Activated T-helper 1 cell treated with anti-CD3 and anti-CD28 coated beads, Interleukin-2, amount 50 U/mL, for 16 hours (primary cell): Measurements from ENCODE around the gene PACSIN2.
"Not testable (repeated sequence)": the region's sequence is repeated elsewhere in the genome, so short reads cannot be mapped to it uniquely, and the experiment has no call there.

Source experiments
- DNase-seq, 2 donors: peaks; one replicate each; pipeline ENCODE4 v3.0.0-alpha.2; 2020; ENCODE audit warnings: low read depth in 1 of 2, low spot score in 1 of 2

The PACSIN2 gene

DNA sequence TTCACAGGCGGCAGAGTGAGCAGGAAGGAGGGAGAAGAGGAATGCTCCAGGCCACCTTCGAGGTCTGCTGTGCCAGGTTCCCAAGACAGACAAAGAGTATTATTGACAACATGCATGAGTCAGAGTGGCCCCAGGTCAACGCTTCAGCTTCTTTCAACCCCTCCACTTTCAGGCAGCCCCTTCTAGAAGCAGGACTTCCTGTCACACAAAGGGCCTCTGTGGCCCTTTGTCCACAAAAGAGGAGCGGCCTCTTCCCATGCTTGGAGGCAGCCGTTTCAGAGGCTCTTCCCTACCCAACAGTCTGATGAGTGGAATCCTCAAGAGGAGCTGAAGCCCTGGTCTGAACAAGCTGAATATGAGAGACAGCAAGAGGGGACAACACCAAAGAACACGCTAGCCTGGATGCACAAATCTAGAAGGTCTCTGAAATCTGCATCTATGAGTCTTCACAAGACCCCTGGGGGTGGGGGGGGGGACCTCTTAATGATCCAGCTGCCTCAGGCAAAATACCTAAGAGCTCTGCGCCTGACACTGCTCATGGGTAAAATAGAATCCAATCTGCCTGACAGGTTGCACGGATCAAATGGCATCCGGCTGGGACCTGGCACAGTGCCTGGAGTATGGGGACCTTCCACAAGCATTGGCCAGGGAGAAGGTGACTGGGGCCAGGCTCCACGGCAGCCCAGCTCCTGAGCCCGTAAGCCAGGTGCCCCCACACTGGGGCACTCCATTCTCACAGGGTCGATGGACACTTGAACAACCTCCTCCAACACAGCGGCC is 67.5 kb downstream of the PACSIN2 start:
- DNase-seq = no peak

DNA sequence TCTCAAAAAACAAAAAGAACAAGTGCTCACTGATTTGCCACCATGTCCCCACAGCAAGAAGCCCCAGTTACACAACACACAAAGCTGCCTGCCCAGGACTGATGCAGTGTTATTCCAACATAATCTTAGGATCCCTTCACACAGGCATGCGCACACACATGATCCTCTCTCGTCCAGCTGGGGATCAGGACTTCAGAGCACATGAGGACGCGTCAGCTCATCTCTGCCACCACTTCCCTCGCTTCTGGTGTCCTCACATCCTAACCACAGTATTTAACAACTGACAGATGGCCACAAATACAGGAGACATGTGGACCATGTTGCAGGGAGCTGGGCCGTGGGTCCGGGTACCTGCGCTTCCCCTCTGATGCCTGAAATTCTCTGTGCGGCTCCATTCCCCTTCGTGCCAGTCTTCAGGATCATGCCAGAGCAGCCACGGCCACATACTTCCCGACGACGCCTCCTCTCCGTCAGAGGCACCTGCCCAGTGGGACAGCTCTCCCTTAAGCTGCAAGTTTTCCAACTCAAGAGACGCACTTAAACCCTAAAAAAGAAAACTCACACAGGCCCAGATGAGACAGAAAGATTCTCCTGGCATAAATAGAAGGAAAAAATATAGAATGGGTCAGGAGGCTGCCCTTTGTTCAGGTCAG is 68.3 kb downstream of the PACSIN2 start:
- DNase-seq = no peak

DNA sequence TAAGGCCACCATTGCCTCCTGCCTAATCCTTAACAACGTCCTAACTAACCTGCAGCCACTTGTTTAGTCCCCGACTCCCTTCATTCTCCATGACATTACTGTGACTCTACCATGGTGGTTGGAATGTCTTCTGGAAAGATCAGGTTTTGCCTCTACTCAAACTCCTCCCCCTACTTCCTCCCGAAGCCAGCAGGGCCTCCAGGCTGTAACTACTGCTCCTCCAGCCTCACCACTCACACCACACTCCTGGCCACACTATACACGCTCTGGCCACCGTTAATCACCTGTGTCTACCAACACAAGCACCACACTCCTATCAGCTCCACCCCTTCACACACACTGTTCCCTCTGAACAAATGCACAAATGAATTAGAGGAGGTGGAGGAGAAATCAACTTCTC is 69.2 kb downstream of the PACSIN2 start:
- DNase-seq = no peak

DNA sequence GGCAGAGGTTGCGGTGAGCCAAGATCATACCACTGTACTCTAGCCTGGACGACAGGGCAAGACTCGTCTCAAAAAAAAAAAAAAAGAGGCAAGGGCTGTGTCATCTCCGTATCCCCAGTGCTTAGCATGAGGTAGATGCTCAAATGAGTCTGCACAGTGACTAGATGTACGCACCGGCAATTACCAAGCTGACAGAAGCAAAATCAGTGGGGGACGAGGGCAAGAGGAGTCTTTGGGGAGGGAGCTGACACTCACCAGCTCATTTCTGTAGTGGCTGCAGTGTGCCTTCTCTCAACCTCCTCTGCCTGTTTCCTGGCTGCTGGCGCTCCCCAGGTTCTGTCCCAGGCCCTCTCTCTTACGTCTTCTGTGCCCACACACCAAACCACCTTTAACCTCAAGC is 69.9 kb downstream of the PACSIN2 start:
- no peak for DNase-seq

DNA sequence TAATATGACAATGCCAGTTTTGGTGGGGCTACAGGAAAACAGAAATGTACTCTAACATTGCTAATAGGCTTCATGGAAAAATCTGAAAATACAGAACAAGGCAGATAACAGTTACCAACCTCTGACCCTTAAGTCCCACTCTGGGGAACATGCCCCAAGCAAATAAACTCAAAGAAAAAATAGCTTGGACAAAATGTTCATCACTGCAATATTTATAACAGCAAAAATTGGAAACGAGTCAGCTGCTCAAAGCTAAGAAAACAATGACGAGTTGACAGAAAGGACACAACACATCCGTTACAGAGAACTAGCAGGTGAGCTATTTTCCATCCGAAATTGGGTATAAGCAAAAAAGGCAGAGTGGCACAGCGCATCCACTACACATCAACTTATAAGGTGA is 70.5 kb downstream of the PACSIN2 start:
- DNase-seq = no peak

DNA sequence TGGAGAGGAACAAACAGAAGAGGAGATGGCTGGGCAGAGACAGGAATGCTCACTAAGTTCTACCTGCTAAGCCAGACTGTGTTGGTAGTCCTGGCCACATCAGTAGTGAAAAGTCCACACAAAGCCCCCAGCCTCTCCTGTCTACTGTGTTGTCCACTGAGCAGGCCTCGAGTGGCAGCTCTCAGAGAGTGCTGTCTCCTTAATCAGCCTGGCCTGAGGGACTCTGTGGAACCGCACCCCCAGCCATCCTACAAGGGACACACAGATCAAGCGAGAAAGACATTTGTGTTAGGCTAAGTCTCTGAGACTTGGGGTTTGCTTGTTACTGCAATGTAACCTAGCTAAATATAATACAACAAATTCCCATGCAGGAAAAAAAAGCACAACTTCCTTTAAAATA is 71.0 kb downstream of the PACSIN2 start:
- DNase-seq = no peak

DNA sequence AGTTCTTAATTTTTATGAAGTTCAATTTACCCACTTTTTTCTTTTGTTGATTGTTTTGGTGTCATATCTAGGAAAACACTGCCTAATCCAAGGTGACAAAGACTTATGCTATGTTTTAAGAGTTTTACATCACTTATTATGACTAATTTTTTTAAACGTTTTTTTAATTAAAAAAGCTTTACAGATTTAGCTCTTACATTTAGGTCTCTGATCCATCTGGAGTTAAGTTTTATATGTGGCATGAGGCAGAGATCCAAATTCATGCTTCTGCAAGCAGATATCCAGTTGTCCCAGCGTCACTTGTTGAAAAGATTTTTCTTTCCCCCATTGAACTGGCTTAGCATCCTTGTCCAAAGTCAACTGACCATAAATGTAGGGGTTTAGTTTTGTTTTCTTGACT is 72.6 kb downstream of the PACSIN2 start:
- no peak for DNase-seq

DNA sequence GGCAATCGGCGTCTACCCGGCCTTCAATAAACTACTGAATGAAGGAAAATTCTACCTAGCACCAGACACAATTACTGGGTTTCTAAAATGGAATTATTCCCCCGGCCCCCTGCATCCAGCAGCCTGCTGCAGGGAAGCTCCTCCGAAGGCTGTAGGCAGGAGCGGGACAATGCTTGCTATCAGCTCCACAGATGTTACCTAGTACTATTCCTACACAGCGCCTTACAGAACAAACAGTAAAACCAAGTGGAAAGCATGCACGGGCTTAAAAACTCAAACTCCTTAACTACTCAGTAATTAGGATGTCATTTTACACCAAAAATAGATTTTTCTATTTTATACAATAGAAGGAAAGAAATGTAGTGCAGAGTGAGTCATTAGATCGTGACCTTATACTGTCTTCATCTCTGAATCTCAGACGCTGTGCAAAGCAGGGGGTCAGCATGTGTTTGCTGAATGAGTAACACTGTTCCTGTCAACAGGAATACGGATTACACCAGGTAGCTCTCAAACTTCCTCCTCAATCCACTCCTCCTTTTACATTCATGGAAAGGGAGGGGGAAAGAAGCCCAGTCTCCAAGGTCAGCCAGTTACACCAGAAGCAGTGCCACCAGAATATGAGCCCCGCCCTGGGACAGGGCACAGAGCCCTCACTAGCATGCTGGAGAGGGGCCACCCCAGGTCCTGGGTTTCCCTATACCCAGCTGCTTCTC is 74.9 kb downstream of the PACSIN2 start:
- no peak for DNase-seq

DNA sequence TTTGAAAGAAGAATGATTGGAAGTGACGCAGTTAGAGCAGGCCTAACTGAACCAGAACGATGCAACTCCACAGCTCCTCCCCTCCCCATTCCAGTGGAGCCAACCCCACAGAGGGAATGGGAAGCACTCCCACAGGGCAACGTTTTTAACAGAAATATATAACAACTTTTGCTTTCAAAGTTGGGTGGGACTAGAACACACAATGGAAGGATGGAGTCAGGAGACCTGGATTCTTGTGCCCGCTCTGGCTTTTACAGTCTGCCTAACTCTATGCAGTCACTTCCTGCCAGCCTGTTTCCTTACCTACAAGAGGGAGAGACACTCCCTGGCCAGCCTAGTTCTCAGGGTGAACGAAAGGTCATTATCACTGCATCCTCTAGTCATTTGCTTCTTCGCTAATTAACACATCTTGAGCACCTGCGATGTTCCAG is 75.5 kb downstream of the PACSIN2 start:
- no peak for DNase-seq

DNA sequence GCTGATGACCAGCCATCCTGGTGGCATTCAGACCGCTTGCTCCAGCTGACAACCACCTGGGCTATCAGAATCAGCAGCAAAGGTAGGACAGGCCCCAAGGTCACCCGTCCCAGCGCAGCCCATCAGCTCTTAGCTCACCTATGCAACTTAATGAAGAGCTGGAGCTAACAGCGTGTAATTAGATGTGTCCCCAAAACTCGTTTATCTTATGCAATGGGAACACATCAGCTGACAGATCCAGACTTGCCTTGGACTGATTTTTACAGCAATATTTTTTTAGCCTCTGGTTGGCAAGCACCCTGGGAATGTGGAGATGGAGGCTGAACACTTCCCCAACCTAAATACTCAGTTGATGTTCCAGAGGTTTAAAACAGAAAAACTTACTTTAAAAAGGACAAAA is 76.0 kb downstream of the PACSIN2 start:
- no peak for DNase-seq

DNA sequence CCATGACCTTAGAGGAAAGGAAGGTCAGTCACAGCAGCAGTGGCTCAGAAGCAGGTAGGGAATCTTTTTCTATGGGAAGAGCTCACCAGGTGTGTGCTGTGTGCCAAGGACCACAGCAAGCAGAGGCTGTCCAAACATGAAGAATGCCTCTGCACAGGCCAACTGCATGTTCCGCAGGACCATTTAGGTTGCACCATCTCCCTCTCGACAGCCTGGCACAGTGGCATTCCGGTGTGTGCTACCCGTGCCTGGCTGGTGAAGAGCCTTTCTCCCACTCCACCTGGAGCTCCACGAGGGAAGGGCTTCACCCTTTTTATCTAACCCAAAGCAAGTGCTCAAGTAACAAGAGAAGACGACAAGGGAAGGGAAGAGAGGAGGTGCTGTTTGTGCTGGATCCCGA is 76.5 kb downstream of the PACSIN2 start:
- no peak for DNase-seq

DNA sequence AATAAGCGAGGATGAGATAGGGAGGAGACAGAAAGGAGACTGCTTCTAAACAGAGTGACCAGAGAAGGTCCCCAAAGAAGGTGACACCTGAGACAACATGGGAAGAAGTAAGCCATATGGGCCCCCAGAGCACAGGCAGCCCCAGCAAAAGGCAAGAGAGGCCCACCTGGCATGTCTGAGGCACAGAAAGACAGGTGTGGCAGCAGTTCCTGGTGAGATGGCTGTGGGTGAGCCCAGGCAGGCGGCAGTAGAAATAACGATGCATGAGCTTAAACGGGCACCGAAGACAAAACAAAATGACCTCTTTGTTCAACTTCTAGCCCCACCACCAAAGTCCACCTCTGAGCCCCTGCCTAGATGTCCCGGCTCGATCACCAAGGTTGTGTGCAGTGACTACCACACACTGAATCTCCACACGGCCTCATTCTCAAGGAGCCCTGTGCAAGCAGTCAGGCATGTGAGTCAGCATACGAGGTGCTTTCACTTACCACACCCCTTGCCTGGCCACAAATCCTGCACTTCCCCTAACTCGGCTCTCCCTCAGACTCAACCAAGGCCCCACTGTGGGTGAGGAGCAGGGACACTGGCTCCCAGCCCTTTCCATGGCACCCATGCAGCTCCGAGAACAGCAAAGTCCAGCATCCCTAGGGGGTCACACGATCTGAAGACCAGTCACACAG is 77.6 kb downstream of the PACSIN2 start:
- no peak for DNase-seq

DNA sequence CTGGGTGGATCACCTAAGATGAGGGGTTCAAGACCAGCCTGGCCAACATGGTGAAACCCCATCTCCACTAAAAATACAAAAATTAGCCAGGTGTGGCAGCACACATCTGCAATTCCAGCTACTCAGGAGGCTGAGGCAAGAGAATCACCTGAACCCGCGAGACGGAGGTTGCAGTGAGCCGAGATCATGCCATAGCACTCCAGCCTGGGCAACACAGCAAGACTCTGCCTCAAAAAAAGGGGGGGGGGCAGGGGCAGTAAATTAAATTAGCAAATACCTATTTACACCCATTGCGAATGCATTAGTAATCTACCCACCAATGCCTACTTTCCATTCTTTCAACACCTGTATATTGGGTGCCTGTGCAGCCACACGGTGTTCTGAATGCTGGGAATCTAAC is 78.3 kb downstream of the PACSIN2 start:
- not testable (repeated sequence) for DNase-seq

DNA sequence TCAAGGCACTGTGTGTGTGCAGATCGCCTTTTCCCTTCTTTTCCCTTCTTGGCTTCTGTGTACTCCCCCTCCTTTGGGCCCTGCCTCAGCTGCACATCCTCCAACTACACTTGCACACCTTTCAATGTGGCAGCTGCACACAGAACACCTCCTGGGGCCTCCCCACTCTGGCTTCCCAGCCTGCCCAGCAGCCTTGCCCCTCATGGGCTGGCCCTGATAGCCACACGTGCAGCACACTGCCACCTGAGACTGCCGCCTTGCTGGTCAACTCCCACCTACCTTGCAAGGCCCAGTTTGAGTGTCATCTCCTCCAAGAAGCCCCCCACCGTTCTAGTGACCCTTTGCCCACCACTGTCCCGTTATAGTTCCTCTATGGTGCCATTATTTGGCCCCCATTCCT is 80.6 kb downstream of the PACSIN2 start:
- DNase-seq = no peak

DNA sequence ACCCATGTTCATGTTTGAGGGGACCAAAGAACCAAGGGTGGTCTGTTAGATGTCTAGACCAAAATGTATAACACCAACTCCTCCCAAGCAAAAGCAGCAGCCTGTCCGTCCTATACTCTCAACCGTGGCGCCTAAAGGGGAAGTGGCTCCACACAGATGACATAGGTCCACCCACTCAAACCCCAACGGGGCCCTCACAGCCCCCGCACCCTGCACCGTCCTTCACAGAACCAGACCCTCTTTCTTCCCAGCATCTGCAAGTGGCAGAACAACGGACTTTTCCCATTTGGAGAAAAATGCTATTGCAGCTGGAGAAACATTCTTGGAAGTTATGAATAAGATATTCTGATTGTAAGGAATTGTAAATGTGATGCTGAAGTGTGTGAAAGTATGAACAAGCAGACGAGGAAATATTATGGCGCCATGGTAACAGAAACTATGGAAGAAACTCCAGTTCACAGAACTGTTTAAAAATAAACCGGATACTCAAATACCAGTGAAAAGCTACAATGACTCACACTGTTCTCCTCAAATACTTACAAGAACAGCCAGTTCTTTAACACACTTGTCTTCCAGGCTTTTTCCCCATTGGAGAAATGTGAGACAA is 81.4 kb downstream of the PACSIN2 start:
- DNase-seq = no peak

DNA sequence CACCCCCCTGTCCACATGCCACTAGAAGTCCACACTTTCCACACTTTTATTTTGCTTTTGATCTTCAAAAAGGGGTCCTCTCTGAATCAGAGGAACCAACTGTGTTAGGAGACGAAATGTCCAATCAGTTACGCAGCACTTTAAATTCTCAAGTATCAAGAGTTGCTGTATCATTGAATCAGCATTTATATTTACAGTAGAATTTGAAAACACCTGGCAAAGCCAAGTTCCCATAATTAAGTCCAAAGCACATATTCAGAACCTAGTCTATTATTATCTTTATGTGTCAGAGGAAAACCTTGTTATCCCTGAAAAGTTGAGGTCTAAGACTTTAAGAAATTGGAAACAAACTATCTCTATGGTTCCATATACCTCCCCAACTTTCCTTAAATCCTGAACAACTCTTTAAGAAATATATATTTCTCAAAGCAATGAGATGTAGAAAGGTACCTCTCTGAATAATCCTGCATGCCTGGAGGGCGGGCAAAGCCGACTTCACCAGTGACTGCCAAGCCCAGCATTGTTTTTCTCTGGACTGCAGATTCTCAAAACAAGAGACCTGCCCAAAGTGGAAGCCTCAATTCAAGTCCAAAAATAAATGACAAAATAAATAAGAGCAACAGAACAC is 82.0 kb downstream of the PACSIN2 start:
- no peak for DNase-seq

DNA sequence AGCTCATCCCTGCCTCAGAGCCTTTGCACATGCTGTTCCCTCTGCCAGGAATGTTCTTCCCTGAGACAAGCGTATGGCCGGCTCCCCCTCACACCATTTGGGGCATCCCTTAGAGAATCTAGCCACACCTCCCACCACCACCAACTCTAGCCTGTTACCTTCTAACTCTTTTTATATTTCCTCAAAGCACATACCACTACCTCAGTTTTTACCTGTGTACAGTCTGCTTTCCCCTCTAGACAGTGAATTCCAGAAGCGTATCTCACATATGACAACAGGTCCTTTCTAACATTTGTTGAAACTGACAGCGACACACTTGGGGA is 82.8 kb downstream of the PACSIN2 start:
- DNase-seq = no peak

DNA sequence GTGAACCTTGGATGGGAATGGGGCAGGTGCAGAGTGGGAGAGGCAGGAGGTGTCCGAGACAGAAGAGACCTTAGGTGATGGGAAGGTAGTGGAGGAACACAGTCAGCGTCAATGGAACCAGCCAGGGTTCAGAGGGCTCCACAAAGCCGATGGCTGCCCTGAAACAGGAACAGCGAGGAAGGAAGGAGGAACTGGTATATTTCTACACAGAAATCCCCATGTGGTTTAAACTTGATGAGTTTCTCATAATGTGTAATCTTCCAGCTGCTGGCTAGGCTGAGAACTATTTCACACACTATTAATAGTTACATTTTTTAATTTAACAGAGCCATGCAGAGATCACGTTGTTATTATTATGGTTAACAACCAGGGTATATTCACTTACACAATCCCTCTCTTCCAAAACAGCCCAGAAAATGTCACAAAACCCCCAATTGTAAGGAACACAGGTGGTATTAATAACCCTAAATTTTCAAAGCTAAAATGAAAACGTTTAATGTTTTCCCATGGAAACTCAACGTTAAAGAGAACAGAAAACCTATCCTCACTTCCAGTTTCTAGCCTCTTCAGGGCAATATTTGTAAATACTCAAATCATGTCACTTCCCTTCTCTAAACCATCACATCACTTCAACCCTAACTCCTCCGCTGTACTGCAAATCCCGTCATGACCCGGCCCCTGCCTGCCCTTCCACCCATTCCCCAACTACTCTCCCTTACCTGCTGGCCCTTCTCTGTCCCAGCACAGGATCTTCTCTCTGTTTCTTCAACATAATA is 83.3 kb downstream of the PACSIN2 start:
- DNase-seq = no peak

DNA sequence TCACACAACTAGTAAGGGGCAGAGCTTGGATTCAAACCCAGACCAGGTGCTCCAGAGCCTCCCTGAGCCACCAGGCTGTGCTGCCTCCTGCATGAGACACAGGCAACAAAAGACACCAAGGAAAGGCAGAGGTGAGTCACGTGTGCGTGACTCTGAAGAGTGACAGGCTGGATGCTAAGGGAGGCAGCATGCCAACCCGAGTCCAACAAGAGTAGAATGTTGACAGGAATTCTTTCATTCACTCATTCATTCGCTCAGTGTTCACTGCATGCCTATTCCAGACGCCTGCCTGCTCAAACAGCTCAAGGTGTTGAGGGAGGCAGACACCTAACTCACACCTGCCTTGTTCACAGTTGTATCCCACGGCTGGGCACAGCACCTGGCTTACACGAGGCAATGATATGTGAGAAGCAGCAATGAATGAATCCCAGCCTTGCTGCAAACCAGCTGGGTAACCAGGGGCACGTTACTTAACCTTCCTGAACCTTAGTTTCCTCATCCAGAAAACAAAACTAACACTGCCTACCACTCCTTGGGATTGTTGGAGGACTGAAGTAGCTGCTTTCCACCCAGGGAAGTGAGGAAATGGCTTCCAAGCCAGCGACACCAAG is 84.0 kb downstream of the PACSIN2 start:
- no peak for DNase-seq

DNA sequence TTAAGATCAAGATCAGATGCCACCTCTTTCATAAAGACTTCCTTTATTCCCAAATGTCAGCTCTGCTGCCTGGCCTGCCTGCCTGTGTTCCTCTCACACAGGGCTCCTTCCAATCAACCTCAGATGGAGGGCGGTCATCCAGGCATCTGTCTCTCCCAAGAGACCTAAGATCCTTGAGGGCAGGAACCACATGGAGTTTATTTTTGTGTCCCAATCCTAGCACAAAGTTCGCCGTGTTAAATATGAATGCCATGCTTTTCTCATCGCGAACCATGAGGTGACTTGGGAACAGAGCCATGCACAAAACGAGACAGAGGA is 85.2 kb downstream of the PACSIN2 start:
- no peak for DNase-seq
